GM20000 (cell line): ENCODE data around the gene TUT4.

Experiments
- DNase-seq: peaks from one replicate; pipeline ENCODE4 v3.0.0; 2012; ENCODE audit warnings: low spot score
- CTCF ChIP-seq: IDR thresholded peaks from 2 replicates; pipeline ENCODE4 v1.5.1; 2012; ENCODE audit warnings: mild to moderate bottlenecking, control low read depth; ENCODE audit errors: extremely low read depth, missing control alignments

Gene TUT4

DNA sequence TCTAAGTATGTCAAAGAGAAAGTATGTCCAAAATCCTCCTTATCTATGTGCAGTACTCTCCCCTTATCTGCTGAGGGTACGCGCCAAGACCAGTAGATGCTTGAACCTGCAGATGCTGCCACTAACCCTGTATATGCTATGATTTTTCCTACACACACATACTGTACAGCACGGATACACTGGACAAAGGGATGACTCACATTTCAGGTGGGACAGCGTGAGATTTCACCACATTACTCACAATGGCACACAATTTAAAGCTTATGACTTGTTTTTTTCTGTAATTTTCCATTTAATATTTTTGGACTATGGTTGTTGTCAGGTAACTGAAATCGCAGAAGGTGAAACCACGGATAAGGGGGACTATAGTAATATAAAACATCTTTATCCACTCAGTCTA lies 152.8 kb downstream of the TUT4 start:
- TF ChIP-seq CTCF: no peak
- no peak for DNase-seq

DNA sequence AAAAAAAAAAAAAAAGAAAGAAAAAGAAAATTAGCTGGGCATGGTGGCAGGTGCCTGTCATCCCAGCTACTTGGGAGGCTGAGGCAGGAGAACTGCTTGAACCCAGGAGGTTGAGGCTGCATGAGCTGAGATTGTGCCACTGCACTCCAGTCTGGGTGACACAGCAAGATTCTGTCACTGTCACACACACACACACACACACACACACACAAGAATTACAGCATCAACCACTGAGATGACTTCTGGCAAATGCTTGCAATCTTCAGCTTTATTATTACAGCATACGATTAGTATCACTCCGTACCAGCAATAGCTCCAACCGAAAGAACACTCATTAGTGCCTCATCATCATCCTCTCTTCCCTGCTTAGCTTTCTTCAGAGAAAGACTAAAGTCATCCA lies 153.3 kb downstream of the TUT4 start:
- no peak for TF ChIP-seq CTCF
- DNase-seq: no peak

- no peak for TF ChIP-seq CTCF
- DNase-seq: no peak
Measured at GRCh38 chr1:52393174-52393573, 159.7 kb downstream of the TUT4 start.

DNA sequence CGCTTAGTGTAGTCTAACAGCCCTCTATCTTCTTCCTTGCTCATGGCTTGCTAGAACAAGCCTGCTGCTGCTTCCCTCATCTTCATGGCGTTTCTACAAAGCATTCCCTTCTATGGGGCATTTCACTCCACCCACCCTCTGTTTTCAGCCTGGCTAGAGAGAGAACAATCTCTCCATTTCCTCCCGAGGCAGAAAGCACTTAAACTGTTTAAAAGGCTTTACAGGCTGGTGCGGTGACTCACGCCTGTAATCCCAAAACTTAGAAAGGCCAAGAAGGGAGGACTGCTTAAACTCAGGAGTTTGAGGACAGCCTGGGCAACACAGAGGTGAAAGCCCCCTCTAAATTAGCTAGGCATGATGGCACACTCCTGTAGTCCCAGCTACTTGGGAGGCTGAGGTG lies 166.4 kb downstream of the TUT4 start:
- TF ChIP-seq CTCF: no peak
- DNase-seq: no peak

GRCh38 chr1:52385376-52385775 lies 167.5 kb downstream of the TUT4 start:
- TF ChIP-seq CTCF: no peak
- DNase-seq: no peak
